Trophoblast cell (in vitro differentiated cells and primary cell): ENCODE measurements around the gene KIAA1614.

Source experiments
- DNase-seq, 2 donors: peaks; one replicate each; pipeline ENCODE4 v3.0.0-alpha.2; 2016
- H2AFZ ChIP-seq: 2 replicates; pipeline ENCODE4 v1.6.1; 2013; ENCODE audit warnings: low read length, moderate library complexity, mild to moderate bottlenecking; ENCODE audit not compliant: insufficient read depth, poor library complexity
- H2AK5ac ChIP-seq: 2 replicates; pipeline ENCODE4 v1.6.1; 2013; ENCODE audit warnings: mild to moderate bottlenecking, low read length
- H2BK120ac ChIP-seq: 2 replicates; pipeline ENCODE4 v1.6.1; 2013; ENCODE audit warnings: low read length, mild to moderate bottlenecking, moderate library complexity; ENCODE audit not compliant: insufficient read depth, poor library complexity
- H2BK12ac ChIP-seq: 2 replicates; pipeline ENCODE4 v1.6.1; 2013; ENCODE audit warnings: mild to moderate bottlenecking, low read length, moderate library complexity
- H2BK5ac ChIP-seq: 2 replicates; pipeline ENCODE4 v1.6.1; 2013; ENCODE audit warnings: low read length, low read depth, moderate library complexity, mild to moderate bottlenecking; ENCODE audit not compliant: poor library complexity
- H3K14ac ChIP-seq: 2 replicates; pipeline ENCODE4 v1.6.1; 2013; ENCODE audit warnings: mild to moderate bottlenecking, low read length
- H3K18ac ChIP-seq: 2 replicates; pipeline ENCODE4 v1.6.1; 2013; ENCODE audit warnings: mild to moderate bottlenecking, low read length
- H3K23ac ChIP-seq: 2 replicates; pipeline ENCODE4 v1.6.1; 2013; ENCODE audit warnings: low read length
- H3K27ac ChIP-seq: 2 replicates; pipeline ENCODE4 v1.5.1; 2013; ENCODE audit warnings: low read depth, mild to moderate bottlenecking, inconsistent platforms, low read length, moderate library complexity
- H3K27me3 ChIP-seq: 2 replicates; pipeline ENCODE4 v1.6.1; 2013; ENCODE audit warnings: inconsistent platforms, mild to moderate bottlenecking, low read length, moderate library complexity; ENCODE audit not compliant: insufficient read depth
- H3K36me3 ChIP-seq, 2 experiments: 1 replicate in 1 of 2; 2 replicates in 1 of 2; pipeline ENCODE4 v1.6.1; 2013; ENCODE audit warnings: low read length in 2 of 2, mild to moderate bottlenecking in 2 of 2, moderate library complexity in 1 of 2; ENCODE audit not compliant: insufficient read depth in 2 of 2, control insufficient read depth in 1 of 2
- H3K4ac ChIP-seq: 2 replicates; pipeline ENCODE4 v1.6.1; 2013; ENCODE audit warnings: low read depth, mild to moderate bottlenecking, low read length, moderate library complexity
- H3K4me1 ChIP-seq, 2 experiments: 1 replicate in 1 of 2; 2 replicates in 1 of 2; pipeline ENCODE4 v1.6.1; 2013; ENCODE audit warnings: low read length in 2 of 2, mild to moderate bottlenecking in 2 of 2, moderate library complexity in 1 of 2; ENCODE audit not compliant: insufficient read depth in 2 of 2, control insufficient read depth in 1 of 2
- H3K4me2 ChIP-seq: 2 replicates; pipeline ENCODE4 v1.6.1; 2013; ENCODE audit warnings: inconsistent platforms, mild to moderate bottlenecking, low read length, moderate library complexity
- H3K4me3 ChIP-seq: 2 replicates; pipeline ENCODE4 v1.5.1; 2013; ENCODE audit warnings: mild to moderate bottlenecking, low read depth, low read length, inconsistent platforms
- H3K79me1 ChIP-seq: one replicate; pipeline ENCODE4 v1.6.1; 2013; ENCODE audit warnings: low read length
- H3K79me2 ChIP-seq: 2 replicates; pipeline ENCODE4 v1.6.1; 2013; ENCODE audit warnings: low read length, mild to moderate bottlenecking; ENCODE audit not compliant: control insufficient read depth, insufficient read depth, poor library complexity
- H3K9ac ChIP-seq: 2 replicates; pipeline ENCODE4 v1.6.1; 2013; ENCODE audit warnings: mild to moderate bottlenecking, low read length
- H3K9me3 ChIP-seq: 2 replicates; pipeline ENCODE4 v1.6.1; 2013; ENCODE audit warnings: low read depth, mild to moderate bottlenecking, control low read depth, inconsistent platforms, low read length; ENCODE audit not compliant: insufficient read depth
- H4K12ac ChIP-seq: 2 replicates; pipeline ENCODE4 v1.6.1; 2013; ENCODE audit warnings: low read depth, mild to moderate bottlenecking, low read length, moderate library complexity
- H4K8ac ChIP-seq: 2 replicates; pipeline ENCODE4 v1.6.1; 2013; ENCODE audit warnings: low read depth, mild to moderate bottlenecking, low read length, moderate library complexity
- H4K91ac ChIP-seq: one replicate; pipeline ENCODE4 v1.6.1; 2013; ENCODE audit warnings: low read depth, mild to moderate bottlenecking, low read length, moderate library complexity
- WGBS: extraction: QIAGEN DNeasy Blood & Tissue Kit; methylation state at CpG from one replicate; pipeline ENCODE4 v1.1.7; 2013; ENCODE audit warnings: missing lambda C conversion rate; ENCODE audit not compliant: insufficient read length, insufficient coverage; ENCODE audit errors: extremely low coverage; 5-methylcytosine and 5-hydroxymethylcytosine counted together

Gene KIAA1614

GRCh38 chr1:180988253-180988752 is 75.6 kb downstream of the KIAA1614 start:
- no CpG with 5 or more reads among the region's 8 CpGs for WGBS
- Histone ChIP-seq H3K4ac (no peak overlapping the region), H3K9me3 (peaks cover 1% of the 10 kb centered on the region), H3K9ac (peak overlapping the region; percentile 49), H3K14ac (no peak overlapping the region), H2AFZ (no peak overlapping the region), H2BK120ac (no peak overlapping the region), H3K27me3 (no peaks in the 10 kb centered on the region), H3K18ac (no peak overlapping the region), H3K23ac (no peak overlapping the region), H2BK12ac (no peak overlapping the region), H4K91ac (no peak overlapping the region), H3K4me3 (no peak overlapping the region), H3K27ac (no peak overlapping the region), H3K4me2 (no peak overlapping the region), H2BK5ac (no peak overlapping the region), H3K4me1 (peaks cover 0 to 5% of the 10 kb centered on the region in 2 experiments), H4K8ac (no peak overlapping the region), H3K79me1 (no peaks in the 10 kb centered on the region), H4K12ac (no peak overlapping the region), H3K36me3 (peaks cover 32 to 49% of the 10 kb centered on the region in 2 experiments), H2AK5ac (no peak overlapping the region), H3K79me2 (no peaks in the 10 kb centered on the region)
- DNase-seq, result no peak

- Histone ChIP-seq H3K27ac (no peak overlapping the region), H3K4me2 (no peak overlapping the region), H2AFZ (no peak overlapping the region), H3K14ac (no peak overlapping the region), H3K18ac (no peak overlapping the region), H3K79me1 (no peaks in the 10 kb centered on the region), H2BK120ac (no peak overlapping the region), H3K79me2 (no peaks in the 10 kb centered on the region), H4K12ac (no peak overlapping the region), H3K36me3 (peaks cover 13 to 21% of the 10 kb centered on the region in 2 experiments), H3K4me1 (peaks cover 0 to 5% of the 10 kb centered on the region in 2 experiments), H4K8ac (no peak overlapping the region), H3K4ac (no peak overlapping the region), H4K91ac (no peak overlapping the region), H3K4me3 (no peak overlapping the region), H3K9me3 (no peaks in the 10 kb centered on the region), H2BK12ac (no peak overlapping the region), H3K23ac (no peak overlapping the region), H2AK5ac (no peak overlapping the region), H3K9ac (no peak overlapping the region), H2BK5ac (no peak overlapping the region), H3K27me3 (no peaks in the 10 kb centered on the region)
- peak; percentile 11 to 27 for DNase-seq
- no CpG with 5 or more reads among the region's 3 CpGs for WGBS
Observed at GRCh38 chr1:180994262-180994661, 81.6 kb downstream of the KIAA1614 start.

- WGBS, result no CpG with 5 or more reads among the region's 4 CpGs
- H3K9me3 ChIP-seq, result peaks cover 1% of the 10 kb centered on the region
- H2AFZ ChIP-seq, result no peak overlapping the region
- peak in 1 of 2 donors; percentile 48 for DNase-seq
- no peak overlapping the region for H4K12ac ChIP-seq
- H4K91ac ChIP-seq, result no peak overlapping the region
- no peak overlapping the region for H3K4me2 ChIP-seq
- H2AK5ac ChIP-seq, result no peak overlapping the region
- H3K4ac ChIP-seq, result no peak overlapping the region
- no peak overlapping the region for H3K23ac ChIP-seq
- H3K27me3 ChIP-seq, result no peaks in the 10 kb centered on the region
- H3K4me3 ChIP-seq, result no peak overlapping the region
- no peak overlapping the region for H3K9ac ChIP-seq
- no peak overlapping the region for H3K27ac ChIP-seq
- peaks cover 8 to 13% of the 10 kb centered on the region in 2 experiments for H3K36me3 ChIP-seq
- no peaks in the 10 kb centered on the region for H3K4me1 ChIP-seq
- no peak overlapping the region for H2BK12ac ChIP-seq
- H3K18ac ChIP-seq, result no peak overlapping the region
- no peak overlapping the region for H3K14ac ChIP-seq
- H3K79me2 ChIP-seq, result no peaks in the 10 kb centered on the region
- H3K79me1 ChIP-seq, result no peaks in the 10 kb centered on the region
- H2BK120ac ChIP-seq, result no peak overlapping the region
- no peak overlapping the region for H4K8ac ChIP-seq
- H2BK5ac ChIP-seq, result no peak overlapping the region
Observed at GRCh38 chr1:180997843-180998504, 85.3 kb downstream of the KIAA1614 start.
